ENCODE data around the gene RNASE12. TPM values are rescaled to one million over a fixed set of nuclear protein-coding genes. Genes with fewer than 3 reads are reported as not detected.

Gene RNASE12
- total RNA-seq, 2 donors from 2014 or later: not detected

DNA sequence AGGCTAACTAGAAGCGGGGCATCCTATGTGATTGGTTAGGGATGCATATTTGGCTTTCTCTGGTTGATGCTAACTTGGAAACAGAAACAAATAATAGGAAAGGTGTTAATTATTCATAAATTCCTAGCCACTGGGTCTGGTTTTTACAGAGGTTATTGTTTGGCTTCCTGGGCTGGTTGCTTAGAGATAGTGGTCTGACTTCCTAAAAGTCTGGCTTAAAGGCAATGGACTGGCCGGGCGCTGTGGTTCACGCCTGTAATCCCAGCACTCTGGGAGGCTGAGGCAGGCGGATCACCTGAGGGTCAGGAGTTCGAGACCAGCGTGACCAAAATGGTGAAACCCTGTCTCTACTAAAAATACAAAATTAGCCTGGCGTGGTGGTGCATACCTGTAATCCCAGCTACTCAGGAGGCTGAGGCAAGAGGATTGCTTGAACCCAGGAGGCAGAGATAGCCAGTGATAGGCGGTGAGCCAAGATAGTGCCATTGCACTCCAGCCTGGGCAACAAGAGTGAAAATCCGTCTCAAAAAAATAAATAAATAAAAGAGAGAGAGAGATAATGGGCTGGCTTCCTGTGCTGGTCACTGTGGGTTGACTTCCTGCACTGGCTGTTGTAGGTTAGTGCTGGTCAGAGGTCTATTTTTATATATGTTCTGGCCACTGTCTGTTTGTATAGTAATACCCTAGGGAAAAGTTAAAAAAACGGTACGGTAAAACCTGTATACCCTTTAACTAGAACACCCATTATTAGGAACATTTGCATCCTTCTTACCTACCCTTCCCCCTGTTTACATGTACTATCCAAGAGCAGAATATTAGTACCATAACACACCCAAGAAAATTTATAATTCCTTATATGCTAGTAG lies 26.2 kb upstream of the RNASE12 start:
- DNase-seq (ENCODE audit: low spot score): no peak
- intact Hi-C loops (cut with DNase I): loop anchor here in 1 of 2 donors (10.0 kb wide), 1 partner anchor 153 kb away; the partner anchor contains the start of genes PIP4P1 and PNP

DNA sequence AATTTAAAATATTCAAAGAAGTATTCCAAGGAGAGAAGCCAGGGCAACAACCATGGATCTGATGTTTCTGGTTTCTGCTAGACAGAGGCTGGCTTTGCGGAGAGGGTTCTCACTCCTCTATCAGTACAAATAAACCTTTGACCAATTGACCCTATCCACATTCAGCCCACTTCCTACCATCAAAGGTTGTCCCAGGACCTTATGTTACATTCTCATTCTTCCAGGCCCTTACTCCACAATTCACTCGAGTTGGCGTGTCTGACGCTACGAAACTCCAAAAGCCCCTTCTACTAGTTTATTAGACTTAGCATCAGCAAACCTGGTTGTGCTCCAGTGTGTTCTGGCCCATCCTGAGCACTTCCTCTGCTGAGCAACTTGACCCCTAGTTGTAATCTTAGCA lies 24.8 kb upstream of the RNASE12 start:
- intact Hi-C loops (cut with DNase I): loop anchor here in 1 of 2 donors (10.0 kb wide), 1 partner anchor 151 kb away; the partner anchor contains the start of genes PIP4P1 and PNP
- no peak for DNase-seq (ENCODE audit: low spot score)

DNA sequence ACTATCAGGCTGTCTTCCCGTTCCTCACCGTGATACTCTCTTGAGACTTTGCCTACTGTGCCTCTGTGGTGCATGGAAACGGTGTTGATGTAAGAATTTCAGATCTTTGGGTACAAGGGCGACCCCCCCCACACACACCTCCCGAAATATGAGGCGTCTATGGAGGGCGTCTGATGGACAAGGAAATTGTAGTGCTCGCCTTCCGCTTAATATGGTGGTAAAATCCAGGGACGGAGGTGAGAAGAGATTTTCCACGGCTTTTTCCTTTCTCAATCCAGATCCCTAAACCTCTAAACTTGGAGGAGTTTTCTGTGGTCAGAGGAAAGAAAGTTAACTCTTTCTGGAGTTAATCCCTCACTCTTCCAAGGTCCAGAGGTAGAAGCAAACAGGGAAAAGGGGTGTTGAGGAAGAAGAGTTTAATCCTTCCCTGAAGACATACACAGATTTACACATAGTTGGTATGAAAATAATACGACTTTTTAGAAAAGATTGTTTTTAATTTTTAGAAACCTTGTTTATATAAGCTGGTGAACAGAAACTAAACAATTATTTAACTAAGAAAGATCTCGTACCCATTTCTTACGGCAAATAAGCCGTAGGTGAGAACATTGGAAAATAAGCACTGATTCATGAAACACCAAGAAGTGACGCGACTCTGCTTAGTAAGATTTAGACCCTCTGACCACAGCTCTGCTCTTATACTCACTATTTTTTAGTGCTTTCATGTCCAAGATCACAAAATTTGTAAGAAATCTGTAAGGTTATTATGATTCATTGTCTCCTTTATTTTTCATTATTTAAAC lies 23.1 kb upstream of the RNASE12 start:
- intact Hi-C loops (cut with DNase I): loop anchor here (5.0 to 10.0 kb wide), 4 partner anchors 68 to 202 kb away; partner anchors contain the start of genes ANG (in 1 of the 2), PIP4P1 (in 1 of the 2), PNP (in 1 of the 2) and RNASE4 (in 1 of the 2)
- DNase-seq (ENCODE audit: low spot score): no peak

DNA sequence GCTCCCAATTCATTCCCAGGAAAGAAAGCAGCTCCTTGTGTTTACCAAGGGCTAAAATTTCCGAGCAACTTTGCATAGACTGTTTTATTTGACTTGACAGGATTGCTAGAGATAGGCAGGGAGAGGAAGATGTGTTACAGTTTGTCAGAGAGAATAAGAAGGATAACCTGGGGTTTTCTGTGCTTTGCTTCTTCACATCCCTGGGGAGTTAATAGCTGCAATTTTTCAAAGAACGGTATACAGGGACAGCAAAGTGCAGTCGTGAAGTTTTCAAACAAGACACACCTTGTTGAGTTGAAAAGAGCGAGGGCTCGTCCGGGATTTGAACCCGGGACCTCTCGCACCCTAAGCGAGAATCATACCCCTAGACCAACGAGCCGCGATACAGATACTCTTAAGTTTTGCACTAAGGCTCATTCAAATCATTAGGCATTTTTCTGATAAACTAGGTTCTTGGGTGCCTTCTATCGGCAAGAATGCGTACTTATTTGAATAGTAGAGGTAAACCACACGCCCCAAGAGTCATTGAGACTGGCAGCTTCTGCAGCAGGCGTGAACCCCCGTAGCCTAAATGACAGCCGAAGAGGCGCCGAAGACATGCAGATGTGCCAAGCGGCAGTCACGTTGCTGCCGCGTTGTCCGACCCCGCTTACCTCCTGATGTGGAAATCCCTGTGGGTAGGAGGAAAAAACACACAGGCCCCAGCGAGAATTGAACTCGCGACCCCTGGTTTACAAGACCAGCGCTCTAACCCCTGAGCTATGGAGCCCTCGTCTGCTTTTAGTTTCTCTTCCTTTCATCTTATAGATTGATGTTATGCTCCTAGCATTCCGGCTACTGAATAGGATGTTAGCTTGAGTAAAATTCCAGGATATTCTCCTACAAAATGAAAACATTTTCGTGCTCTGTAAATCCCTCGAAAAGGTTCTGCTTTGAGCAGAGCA lies 22.2 kb upstream of the RNASE12 start:
- peak; percentile 93 for DNase-seq (ENCODE audit: low spot score)
- intact Hi-C loops (cut with DNase I): loop anchor here (5.0 to 10.0 kb wide), 4 partner anchors 69 to 201 kb away; partner anchors contain the start of genes ANG (in 1 of the 2), PIP4P1 (in 1 of the 2), PNP (in 1 of the 2) and RNASE4 (in 1 of the 2)

DNA sequence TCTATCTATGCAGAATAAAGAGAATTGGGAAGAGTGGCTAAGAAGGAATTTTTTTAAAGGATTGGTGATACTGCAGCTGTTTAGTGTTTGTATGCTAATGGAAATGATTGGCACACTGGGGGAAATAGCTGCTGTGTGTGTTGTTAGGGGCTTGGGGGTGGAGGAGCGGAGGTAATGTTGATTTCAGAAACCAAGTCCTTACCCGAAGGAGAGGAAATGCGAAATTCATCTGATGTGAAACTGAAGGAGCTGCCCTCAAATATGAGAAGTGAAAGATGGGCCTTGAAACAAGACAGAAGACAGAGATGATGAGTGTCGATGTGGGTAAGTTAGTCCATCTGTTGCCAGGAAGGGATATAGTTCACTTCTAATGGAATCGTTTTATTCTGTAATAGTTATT lies 21.2 kb upstream of the RNASE12 start:
- intact Hi-C loops (cut with DNase I): loop anchor here (5.0 to 10.0 kb wide), 4 partner anchors 70 to 200 kb away; partner anchors contain the start of genes ANG (in 1 of the 2), PIP4P1 (in 1 of the 2), PNP (in 1 of the 2) and RNASE4 (in 1 of the 2)
- no peak for DNase-seq (ENCODE audit: low spot score)

GRCh38 chr14:20611277-20611676 lies 20.1 kb upstream of the RNASE12 start:
- intact Hi-C loops (cut with DNase I): loop anchor here (5.0 to 10.0 kb wide), 4 partner anchors 71 to 199 kb away; partner anchors contain the start of genes ANG (in 1 of the 2), PIP4P1 (in 1 of the 2), PNP (in 1 of the 2) and RNASE4 (in 1 of the 2)
- DNase-seq (ENCODE audit: low spot score): no peak

DNA sequence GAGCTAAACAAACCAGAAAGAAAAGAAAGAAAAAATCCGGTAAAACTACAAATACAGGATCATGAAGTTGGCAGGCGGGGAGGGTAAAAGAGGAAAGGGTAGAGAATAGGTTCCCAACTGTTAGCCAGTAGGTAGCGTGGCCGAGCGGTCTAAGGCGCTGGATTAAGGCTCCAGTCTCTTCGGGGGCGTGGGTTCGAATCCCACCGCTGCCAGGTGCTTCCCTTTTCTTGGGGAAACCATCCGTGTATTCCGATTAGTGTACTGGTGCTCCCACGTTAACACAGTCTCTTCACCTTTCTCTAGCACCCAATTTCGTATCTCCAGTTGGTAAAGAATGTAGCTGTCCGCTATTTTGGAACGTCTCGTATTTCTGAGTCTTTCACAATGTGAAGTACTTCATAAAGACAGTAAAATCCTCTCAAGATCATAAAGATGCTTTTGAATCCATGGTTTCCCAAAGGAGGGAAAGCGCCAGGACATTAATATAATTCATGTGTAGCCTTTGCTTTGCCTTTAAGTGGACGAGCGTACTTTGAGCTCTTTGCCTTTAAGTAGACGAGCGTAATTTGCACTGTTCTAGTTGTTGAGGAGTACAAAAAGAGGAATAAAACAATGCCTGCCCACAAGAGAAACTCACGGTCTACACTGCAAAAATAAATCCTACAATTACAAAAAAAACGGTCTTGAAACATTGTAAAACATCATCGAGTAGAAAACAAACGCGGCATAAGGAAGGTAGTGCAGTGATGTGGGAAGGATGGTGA lies 19.0 kb upstream of the RNASE12 start:
- intact Hi-C loops (cut with DNase I): loop anchor here (5.0 to 10.0 kb wide), 4 partner anchors 72 to 198 kb away; partner anchors contain the start of genes ANG (in 1 of the 2), PIP4P1 (in 1 of the 2), PNP (in 1 of the 2) and RNASE4 (in 1 of the 2)
- DNase-seq (ENCODE audit: low spot score): peak; percentile 90

GRCh38 chr14:20609215-20610001 lies 18.2 kb upstream of the RNASE12 start:
- intact Hi-C loops (cut with DNase I): loop anchor here (5.0 to 10.0 kb wide), 7 partner anchors 73 to 285 kb away; partner anchors contain the start of genes ANG (in 1 of the 2), CCNB1IP1 (in 1 of the 2), PIP4P1 (in 1 of the 2) and PNP (in 1 of the 2)
- peak; percentile 85 for DNase-seq (ENCODE audit: low spot score)

DNA sequence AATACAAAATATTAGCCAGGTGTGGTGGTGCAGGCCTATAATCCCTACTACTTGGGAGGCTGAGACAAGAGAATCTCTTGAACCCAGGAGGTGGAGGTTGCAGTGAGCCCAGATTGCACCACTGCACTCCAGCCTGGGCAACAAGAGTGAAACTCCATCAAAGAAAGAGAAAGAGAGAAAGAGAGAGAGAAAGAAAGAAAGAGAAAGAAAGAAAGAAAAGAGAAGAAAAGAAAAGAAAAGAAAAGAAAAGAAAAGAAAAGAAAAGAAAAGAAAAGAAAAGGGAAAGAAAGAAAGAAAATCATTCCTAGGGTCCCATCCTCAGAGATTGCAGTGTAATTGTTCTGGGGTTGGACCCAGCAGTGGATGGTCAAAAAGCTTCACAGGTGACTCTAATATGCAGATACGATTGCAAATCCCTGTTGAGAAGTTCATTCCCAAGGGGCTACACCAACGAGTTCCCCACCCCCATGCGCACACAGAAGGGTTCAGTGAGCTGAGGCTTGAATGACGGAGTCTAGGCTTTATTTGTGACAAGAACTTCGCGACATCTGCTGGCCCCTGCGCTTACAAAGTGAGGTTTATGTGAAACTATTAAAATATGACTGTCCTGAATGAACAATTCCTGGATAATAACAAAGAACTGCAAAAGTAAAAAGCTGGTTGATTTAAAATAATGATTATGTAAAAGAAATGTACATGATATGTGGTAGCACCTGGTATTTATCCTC lies 17.4 kb upstream of the RNASE12 start:
- DNase-seq (ENCODE audit: low spot score): no peak
- intact Hi-C loops (cut with DNase I): loop anchor here (10.0 kb wide), 3 partner anchors 74 to 284 kb away; partner anchors contain the start of gene CCNB1IP1 (in 1 of the 2)

DNA sequence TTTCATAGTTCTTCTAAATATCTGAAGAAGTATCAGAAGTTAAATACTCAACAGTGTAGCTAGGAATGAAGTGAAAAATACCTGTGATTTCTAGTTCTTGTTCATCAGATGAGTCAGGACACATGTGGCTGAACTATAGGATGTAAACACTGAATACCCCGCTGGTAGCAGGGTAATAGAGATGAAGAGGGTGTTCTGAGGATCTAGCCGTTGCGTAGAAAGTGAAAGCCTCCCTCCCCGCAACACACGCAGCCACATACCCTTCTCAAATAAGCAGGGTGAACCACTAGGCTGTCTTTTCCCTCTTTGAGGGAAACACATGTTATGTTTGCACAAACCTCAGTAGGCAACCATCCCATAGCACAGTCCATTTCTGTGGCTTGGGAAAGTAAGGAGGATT lies 16.4 kb upstream of the RNASE12 start:
- intact Hi-C loops (cut with DNase I): loop anchor here (10.0 kb wide), 3 partner anchors 73 to 283 kb away; partner anchors contain the start of gene CCNB1IP1 (in 1 of the 2)
- no peak for DNase-seq (ENCODE audit: low spot score)

DNA sequence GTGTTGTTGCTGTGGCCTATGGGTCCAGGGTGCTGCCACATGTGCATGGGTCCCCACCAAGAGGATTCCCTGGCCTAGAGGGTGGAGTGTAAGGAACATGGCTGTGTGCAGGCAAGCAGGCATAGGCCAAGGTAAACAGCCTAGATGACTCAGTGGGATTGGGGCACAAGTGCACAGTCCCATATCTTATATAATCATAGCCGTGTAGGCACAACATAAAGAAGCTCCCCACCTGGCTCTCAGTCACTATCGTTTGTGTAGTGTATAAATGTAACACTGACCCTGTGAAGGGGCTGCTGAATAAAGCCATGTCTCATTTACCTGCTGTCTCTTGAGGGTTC lies 15.7 kb upstream of the RNASE12 start:
- no peak for DNase-seq (ENCODE audit: low spot score)
- intact Hi-C loops (cut with DNase I): loop anchor here (10.0 kb wide), 3 partner anchors 72 to 282 kb away; partner anchors contain the start of gene CCNB1IP1 (in 1 of the 2)

DNA sequence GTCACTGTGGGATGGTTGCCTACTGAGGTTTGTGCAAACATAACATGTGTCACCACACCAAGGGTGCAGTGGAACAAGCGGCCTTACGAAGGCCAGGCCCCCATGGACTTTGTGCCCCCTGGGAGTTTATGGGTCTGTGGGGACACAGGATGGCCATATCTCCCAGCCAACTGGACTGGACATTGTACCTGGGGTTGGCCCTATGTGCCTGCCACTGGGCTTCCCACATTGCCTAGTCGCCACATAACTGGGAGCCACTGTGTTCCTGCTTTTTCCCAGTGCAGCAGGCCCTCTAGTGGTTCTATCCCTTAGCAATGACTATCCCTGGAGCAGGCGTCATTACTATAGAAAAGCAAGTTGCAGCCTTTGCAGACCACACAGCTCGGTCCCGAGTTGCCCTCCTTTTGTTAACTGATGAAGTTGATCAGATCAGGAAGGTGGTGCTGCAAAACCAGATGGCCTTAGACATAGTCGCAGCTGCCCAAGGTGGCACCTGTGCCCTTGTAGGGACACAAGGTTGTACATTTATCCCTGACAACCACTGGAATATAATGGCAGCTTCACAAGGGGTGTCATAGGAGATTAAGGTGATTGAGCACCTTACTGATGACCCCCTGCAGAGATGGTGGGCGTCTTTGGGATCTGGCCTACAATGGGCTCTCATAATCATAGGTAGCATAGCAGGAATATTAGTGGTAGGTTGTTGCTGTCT lies 15.2 kb upstream of the RNASE12 start:
- no peak for DNase-seq (ENCODE audit: low spot score)
- intact Hi-C loops (cut with DNase I): loop anchor here (10.0 kb wide), 3 partner anchors 72 to 282 kb away; partner anchors contain the start of gene CCNB1IP1 (in 1 of the 2)

GRCh38 chr14:20603813-20604690 lies 12.9 kb upstream of the RNASE12 start:
- intact Hi-C loops (cut with DNase I): loop anchor here (10.0 kb wide), 3 partner anchors 69 to 279 kb away; partner anchors contain the start of gene CCNB1IP1 (in 1 of the 2)
- no peak for DNase-seq (ENCODE audit: low spot score)

DNA sequence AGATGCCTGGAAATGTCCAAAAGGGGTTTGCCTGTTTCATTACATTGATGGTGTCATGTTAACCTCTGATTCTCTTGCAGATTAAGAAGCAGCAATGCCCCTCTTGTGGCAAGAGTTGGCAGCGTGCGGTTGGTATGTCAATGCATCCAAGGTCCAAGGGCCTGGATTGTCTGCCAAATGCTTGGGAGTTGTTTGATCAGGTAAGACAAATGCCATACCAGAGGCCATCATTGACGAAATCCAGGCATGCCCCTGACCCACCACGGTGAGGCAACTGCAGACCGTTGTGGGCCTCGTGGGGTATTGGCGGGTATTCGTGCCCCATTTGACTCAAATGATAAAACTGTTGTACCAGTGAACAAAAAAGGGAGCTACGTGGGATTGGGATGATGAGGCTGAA lies 11.4 kb upstream of the RNASE12 start:
- intact Hi-C loops (cut with DNase I): loop anchor here (10.0 kb wide), 3 partner anchors 68 to 278 kb away; partner anchors contain the start of gene CCNB1IP1 (in 1 of the 2)
- no peak for DNase-seq (ENCODE audit: low spot score)
